ENCODE data around the gene YPEL3.
A peak's percentile ranks its signal among the peaks of the same experiment; 100 is the strongest.

YPEL3 gene

GRCh38 chr16:30052671-30053372 lies 43.2 kb downstream of the YPEL3 start:
- peak; percentile 81 to 86 for DNase-seq (ENCODE audit: low read depth in 2 of 2, low spot score in 1 of 2)

GRCh38 chr16:30051518-30051917 lies 44.5 kb downstream of the YPEL3 start:
- no peak for DNase-seq (ENCODE audit: low read depth in 2 of 2, low spot score in 1 of 2)

- DNase-seq (ENCODE audit: low read depth in 2 of 2, low spot score in 1 of 2) = no peak
Measured at GRCh38 chr16:30049871-30050270, 46.1 kb downstream of the YPEL3 start.

- no peak for DNase-seq (ENCODE audit: low read depth in 2 of 2, low spot score in 1 of 2)
Measured at GRCh38 chr16:30046588-30046987, 49.4 kb downstream of the YPEL3 start.

- no peak for DNase-seq (ENCODE audit: low read depth in 2 of 2, low spot score in 1 of 2)
Measured at GRCh38 chr16:30046178-30046577, 49.8 kb downstream of the YPEL3 start.

All from stimulated activated CD8-positive, alpha-beta memory T cell treated with anti-CD3 and anti-CD28 coated beads, Interleukin-4, amount 100 ng/mL, for 1 hour (primary cell).